Breast epithelium (tissue), 4 donors: ENCODE data around the gene PRX. TPM values are rescaled to one million over a fixed set of nuclear protein-coding genes. Genes with fewer than 3 reads are reported as not detected.
"Not testable (repeated sequence)": the region's sequence is repeated elsewhere in the genome, so short reads cannot be mapped to it uniquely, and the experiment has no call there.

Experiments
- DNase-seq, 2 donors: peaks; one replicate each; pipeline ENCODE4 v3.0.0-alpha.2; 2019; ENCODE audit warnings: low spot score in 2 of 2
- H3K27ac ChIP-seq, 2 donors: fragments of 200-600 bp; sonication (generic) in 1 of 2; one replicate each; pipeline ENCODE4 v1.5.1; 2016 to 2019; ENCODE audit warnings: mild to moderate bottlenecking in 1 of 2
- H3K27me3 ChIP-seq, 2 donors: fragments of 200-600 bp; sonication (generic) in 1 of 2; one replicate each; pipeline versions ENCODE4 v1.5.1 to v1.6.0; 2017 to 2019; ENCODE audit warnings: control low read depth in 1 of 2, mild to moderate bottlenecking in 1 of 2
- H3K36me3 ChIP-seq: fragments of 200-600 bp; one replicate; pipeline ENCODE4 v1.5.1; 2019
- H3K4me1 ChIP-seq, 2 donors: fragments of 200-600 bp; sonication (generic); one replicate each; pipeline ENCODE4 v1.5.1; 2016 to 2019; ENCODE audit warnings: control low read depth in 1 of 2
- H3K4me3 ChIP-seq, 3 donors: fragments of 200-600 bp; sonication (generic); 1 replicate in 2 of 3; 2 replicates in 1 of 3; pipeline ENCODE4 v1.5.1; 2016 to 2019; ENCODE audit warnings: mild to moderate bottlenecking in 3 of 3, moderate library complexity in 2 of 3
- H3K9me3 ChIP-seq, 2 donors: fragments of 200-600 bp; sonication (generic) in 1 of 2; one replicate each; pipeline ENCODE4 v1.5.1; 2016 to 2019; ENCODE audit warnings: control low read depth in 1 of 2
- CTCF ChIP-seq, 3 donors: fragments of 450-650 bp; IDR thresholded peaks; one replicate each; pipeline ENCODE4 v1.5.1; 2016 to 2017; ENCODE audit warnings: antibody characterized with exemption in 3 of 3, mild to moderate bottlenecking in 3 of 3, moderate library complexity in 3 of 3
- POLR2A ChIP-seq: fragments of 450-650 bp; IDR thresholded peaks from one replicate; pipeline ENCODE4 v1.6.1; 2016; ENCODE audit warnings: antibody characterized with exemption, mild to moderate bottlenecking, moderate library complexity
- POLR2AphosphoS5 ChIP-seq, 3 donors: sonication (generic); formaldehyde crosslinking; IDR thresholded peaks; one replicate each; pipeline ENCODE4 v1.6.1; 2017; ENCODE audit warnings: antibody characterized with exemption in 3 of 3
- intact Hi-C: fragments of 100-400 bp; cut with DNase I; formaldehyde crosslinking; loops from one replicate; pipeline ENCODE4 v1.15.1; 2023; ENCODE audit warnings: low total_unique reads
- total RNA-seq, 3 donors: library from RNA; depleted of rRNA; stranded (reverse); fragments of >200 nt; gene quantifications; one replicate each; pipeline ENCODE4 v1.1.0, GENCODE V29; 2016

Gene PRX
- total RNA-seq, 3 donors from 2014 or later, result 2.7 to 9.1 (median 5.2) TPM

- H3K27ac ChIP-seq, result no peak overlapping the region
- H3K36me3 ChIP-seq, result no peaks in the 10 kb centered on the region
- no peak overlapping the region for H3K4me3 ChIP-seq
Observed at GRCh38 chr19:40376286-40376862, 36.8 kb downstream of the PRX start.

DNA sequence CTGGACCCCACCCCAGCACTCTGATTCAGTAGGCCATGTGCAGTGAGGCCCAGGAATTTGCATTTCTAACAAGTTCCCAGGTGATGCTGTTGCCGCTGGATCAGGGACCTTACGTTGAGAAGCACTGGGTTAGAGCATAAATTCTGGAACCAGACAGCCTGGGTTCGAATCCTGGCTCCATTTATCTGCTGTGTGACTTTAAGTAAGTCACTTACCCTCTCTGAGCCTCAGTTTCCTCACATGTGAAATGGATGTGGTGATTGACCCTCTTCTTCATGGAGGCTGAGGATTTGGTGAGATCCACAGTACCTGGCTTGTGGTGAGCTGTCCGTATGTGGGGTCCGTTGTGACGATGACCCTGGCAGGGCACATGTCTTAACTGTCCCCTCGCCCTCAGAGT, 39.1 kb downstream of the PRX start:
- Histone ChIP-seq H3K36me3 (no peaks in the 10 kb centered on the region), H3K27ac (no peak overlapping the region), H3K4me1 (no peaks in the 10 kb centered on the region), H3K4me3 (no peak overlapping the region), H3K9me3 (no peaks in the 10 kb centered on the region), H3K27me3 (no peaks in the 10 kb centered on the region)
- TF ChIP-seq POLR2A (no peak), CTCF (IDR thresholded peaks at IDR 0.05) (no peak), POLR2AphosphoS5 (IDR thresholded peaks at IDR 0.05) (no peak)
- intact Hi-C loops, result no loop called here
- DNase-seq, result no peak

More at GRCh38 chr19:40376286-40376862, 36.8 kb downstream of the PRX start:
- Histone ChIP-seq H3K9me3 (no peaks in the 10 kb centered on the region), H3K27me3 (no peaks in the 10 kb centered on the region), H3K4me1 (no peaks in the 10 kb centered on the region)
- DNase-seq, result no peak
- intact Hi-C loops, result no loop called here
- TF ChIP-seq POLR2AphosphoS5 (IDR thresholded peaks at IDR 0.05) (no peak), POLR2A (no peak), CTCF (IDR thresholded peaks at IDR 0.05) (no peak)

DNA sequence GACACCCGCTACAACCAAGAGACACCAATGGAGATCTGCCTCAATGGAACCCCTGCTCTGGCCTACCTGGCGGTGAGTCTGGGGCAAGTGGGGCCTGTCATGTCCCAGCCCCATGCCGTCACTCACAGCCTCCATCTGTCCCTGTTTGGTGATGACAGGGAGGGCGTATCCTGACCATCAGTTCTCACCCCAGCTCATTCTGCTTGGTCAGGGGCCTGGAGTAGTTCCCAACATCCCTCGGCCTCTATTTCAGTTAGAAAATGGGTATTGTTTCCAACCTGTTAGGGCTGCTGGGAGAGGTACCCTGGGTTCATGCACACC, 41.4 kb downstream of the PRX start:
- H3K4me3 ChIP-seq, result no peak overlapping the region
- TF ChIP-seq POLR2A, result no peak
- TF ChIP-seq CTCF (IDR thresholded peaks at IDR 0.05), result no peak
- TF ChIP-seq POLR2AphosphoS5 (IDR thresholded peaks at IDR 0.05), result no peak
- H3K36me3 ChIP-seq, result no peaks in the 10 kb centered on the region
- no peak overlapping the region for H3K27ac ChIP-seq
- H3K4me1 ChIP-seq, result no peaks in the 10 kb centered on the region
- no peaks in the 10 kb centered on the region for H3K27me3 ChIP-seq
- intact Hi-C loops, result no loop called here
- H3K9me3 ChIP-seq, result no peaks in the 10 kb centered on the region
- no peak for DNase-seq

- H3K9me3 ChIP-seq, result no peaks in the 10 kb centered on the region
- intact Hi-C loops, result no loop called here
- H3K36me3 ChIP-seq, result no peaks in the 10 kb centered on the region
- H3K4me3 ChIP-seq, result no peak overlapping the region
- no peaks in the 10 kb centered on the region for H3K27me3 ChIP-seq
- DNase-seq, result no peak
- no peak for TF ChIP-seq POLR2A
- TF ChIP-seq POLR2AphosphoS5 (IDR thresholded peaks at IDR 0.05), result no peak
- no peak for TF ChIP-seq CTCF (IDR thresholded peaks at IDR 0.05)
- H3K4me1 ChIP-seq, result no peaks in the 10 kb centered on the region
- H3K27ac ChIP-seq, result no peak overlapping the region
Observed at GRCh38 chr19:40370997-40371801, 42.0 kb downstream of the PRX start.

GRCh38 chr19:40370253-40370652, 42.9 kb downstream of the PRX start:
- H3K36me3 ChIP-seq, H3K9me3 ChIP-seq, DNase-seq, H3K4me1 ChIP-seq, H3K4me3 ChIP-seq, H3K27ac ChIP-seq, H3K27me3 ChIP-seq, intact Hi-C loops: not testable (repeated sequence)
